PFSK-1 (cell line): ENCODE measurements around the gene MYO1D.
A peak's percentile ranks its signal among the peaks of the same experiment; 100 is the strongest.

Experiments
- FOXP2 ChIP-seq: optimal IDR thresholded peaks from 2 replicates; pipeline ENCODE3; 2011; ENCODE audit warnings: borderline replicate concordance, control low read depth, inconsistent platforms; ENCODE audit not compliant: insufficient read depth; ENCODE audit errors: extremely low read length, extremely low read depth
- POLR2AphosphoS5 ChIP-seq: IDR thresholded peaks from 2 replicates; pipeline ENCODE4 v1.6.1; 2012; ENCODE audit warnings: low read depth, mild to moderate bottlenecking, control low read depth, low read length, moderate library complexity
- REST ChIP-seq, 2 experiments: IDR thresholded peaks; 2 replicates each; pipeline versions ENCODE4 v1.6.1 to v1.8.0; 2011 to 2012; ENCODE audit warnings: low read depth in 2 of 2, low read length in 2 of 2, control low read depth in 1 of 2, inconsistent platforms in 1 of 2, mild to moderate bottlenecking in 1 of 2, moderate library complexity in 1 of 2; ENCODE audit not compliant: insufficient read depth in 1 of 2
- SIN3A ChIP-seq: IDR thresholded peaks from 2 replicates; pipeline ENCODE4 v1.6.1; 2012; ENCODE audit warnings: mild to moderate bottlenecking, low read length, moderate library complexity, borderline replicate concordance; ENCODE audit not compliant: insufficient read depth
- TAF1 ChIP-seq: IDR thresholded peaks from 2 replicates; pipeline ENCODE4 v1.6.1; 2012; ENCODE audit warnings: low read length, control low read depth, borderline replicate concordance; ENCODE audit not compliant: insufficient read depth

The MYO1D gene

DNA sequence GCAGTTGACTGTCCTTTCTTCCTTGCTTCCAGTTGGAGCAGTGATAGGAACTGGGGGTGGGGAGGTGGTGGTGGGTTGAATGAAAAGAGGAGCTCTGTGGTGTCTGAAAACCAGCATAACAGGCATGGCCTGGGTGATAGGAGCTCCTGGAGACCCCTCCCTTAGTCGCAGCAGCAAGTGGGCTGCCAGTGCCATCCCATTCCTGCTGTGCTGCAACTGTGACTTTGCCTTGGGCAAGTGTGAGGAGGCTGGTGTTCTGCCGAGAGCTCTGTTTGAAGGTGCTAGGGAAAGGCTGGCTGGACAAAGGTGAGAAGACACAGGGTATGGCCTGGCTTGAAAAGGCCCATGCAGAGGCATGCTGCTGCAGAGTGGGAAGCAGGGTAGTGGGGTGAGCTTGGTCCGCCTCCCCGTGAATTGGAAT is 392.9 kb downstream of the MYO1D start:
- TF ChIP-seq REST (IDR thresholded peaks at IDR 0.05; ENCODE audit: insufficient read depth in 1 of 2, low read depth in 2 of 2, low read length in 2 of 2) (no peak), POLR2AphosphoS5 (no peak; the same call in 1 of the 2 replicates), SIN3A (no peak; the same call in 1 of the 2 replicates), TAF1 (no peak), FOXP2 (no peak)

DNA sequence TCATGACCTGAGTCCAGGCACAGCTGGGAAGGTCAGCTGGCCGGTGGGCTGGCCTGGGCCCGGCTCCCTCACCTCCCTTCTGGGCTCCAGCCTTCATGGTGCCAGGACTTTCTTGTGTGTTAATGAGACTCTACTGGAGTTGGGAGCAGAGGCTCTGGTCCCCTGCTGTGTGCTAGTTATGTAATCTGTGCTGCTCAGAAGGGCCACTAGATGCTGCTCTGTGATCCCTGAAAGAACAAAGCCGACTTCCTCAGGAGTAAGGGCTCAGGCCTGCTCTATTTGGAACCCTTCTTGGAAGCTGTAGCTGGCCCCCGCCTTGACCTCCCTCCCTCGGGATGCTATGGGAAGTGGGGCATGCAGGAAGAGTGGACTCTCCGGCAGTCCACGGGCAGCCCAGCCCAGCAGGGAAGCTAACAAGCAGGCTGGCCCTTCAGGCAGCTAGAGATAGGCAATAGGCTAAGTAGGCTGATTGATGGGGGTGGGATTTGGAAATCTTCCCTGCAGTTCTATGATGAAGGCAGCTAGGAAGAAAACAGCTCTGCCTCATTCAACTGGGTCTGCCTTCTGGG is 393.4 kb downstream of the MYO1D start:
- no peak for TF ChIP-seq REST (IDR thresholded peaks at IDR 0.05; ENCODE audit: insufficient read depth in 1 of 2, low read depth in 2 of 2, low read length in 2 of 2)
- peak; percentile 22 for TF ChIP-seq FOXP2
- no peak; the same call in 1 of the 2 replicates for TF ChIP-seq SIN3A
- no peak; the same call in 1 of the 2 replicates for TF ChIP-seq POLR2AphosphoS5
- no peak for TF ChIP-seq TAF1

GRCh38 chr17:32482568-32483320 is 394.2 kb downstream of the MYO1D start:
- TF ChIP-seq POLR2AphosphoS5 (no peak), TAF1 (no peak), SIN3A (no peak), REST (IDR thresholded peaks at IDR 0.05; ENCODE audit: insufficient read depth in 1 of 2, low read depth in 2 of 2, low read length in 2 of 2) (no peak), FOXP2 (no peak)

GRCh38 chr17:32481193-32481592 is 395.7 kb downstream of the MYO1D start:
- TF ChIP-seq POLR2AphosphoS5 = no peak
- no peak for TF ChIP-seq TAF1
- TF ChIP-seq FOXP2 = no peak
- TF ChIP-seq REST (IDR thresholded peaks at IDR 0.05; ENCODE audit: insufficient read depth in 1 of 2, low read depth in 2 of 2, low read length in 2 of 2) = no peak
- no peak for TF ChIP-seq SIN3A
